ENCODE measurements around the gene LRSAM1. TPM values are rescaled to one million over a fixed set of nuclear protein-coding genes. Genes with fewer than 3 reads are reported as not detected.

LRSAM1 gene
- total and polyA plus RNA-seq, 2 donors: 12.6 to 21.2 TPM

DNA sequence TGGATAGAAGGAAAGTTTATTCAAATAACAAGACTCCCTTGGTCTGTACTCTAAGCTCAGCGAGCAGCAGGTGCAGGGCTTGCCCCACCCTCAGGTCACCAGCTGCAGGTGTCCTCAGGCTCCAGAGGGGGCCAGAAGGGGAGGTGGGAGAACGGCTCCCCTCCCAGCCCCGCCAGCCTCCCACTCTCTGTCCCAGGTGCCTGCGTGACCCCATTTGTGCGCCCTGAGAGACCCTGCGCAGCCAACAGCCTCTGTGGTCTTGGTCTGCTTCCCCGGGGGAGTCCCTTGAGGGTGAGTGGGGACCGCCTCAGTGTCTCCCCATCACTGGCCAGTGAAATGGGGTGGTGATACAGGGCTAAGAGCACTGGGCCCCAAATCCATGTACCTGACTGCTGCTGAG lies 98.4 kb downstream of the LRSAM1 start:
- 93% methylated on average over 8 of the region's 8 CpGs for WGBS
- Histone ChIP-seq H3K4me3 (ENCODE audit: low read depth, low read length) (no peak overlapping the region), H3K4me1 (ENCODE audit: insufficient read depth) (peaks cover 2% of the 10 kb centered on the region), H3K36me3 (ENCODE audit: insufficient read depth) (no peaks in the 10 kb centered on the region), H3K27ac (ENCODE audit: low read depth) (no peak overlapping the region)
- DNase-seq (ENCODE audit: extremely low spot score): no peak

DNA sequence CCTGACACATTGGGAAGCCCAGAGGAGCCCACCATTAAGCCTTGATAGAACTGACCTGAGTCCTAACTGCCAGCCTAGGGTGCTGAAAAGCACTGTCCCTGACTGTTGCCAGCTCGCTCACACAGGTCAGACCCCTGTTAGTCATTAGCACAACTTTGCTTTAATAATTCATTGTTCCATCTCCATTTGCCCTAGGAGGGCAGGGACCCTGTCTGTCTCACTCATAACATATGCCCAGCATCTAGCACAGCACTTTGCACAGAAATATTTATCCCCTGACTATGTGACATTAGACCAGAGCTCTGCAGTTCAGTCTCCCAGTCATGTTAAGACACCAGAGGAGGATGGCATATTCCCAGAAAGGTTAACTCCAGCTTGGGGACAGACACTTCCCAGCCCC lies 99.0 kb downstream of the LRSAM1 start:
- no peak for DNase-seq (ENCODE audit: extremely low spot score)
- Histone ChIP-seq H3K36me3 (ENCODE audit: insufficient read depth) (no peaks in the 10 kb centered on the region), H3K4me3 (ENCODE audit: low read depth, low read length) (no peak overlapping the region), H3K4me1 (ENCODE audit: insufficient read depth) (peaks cover 2% of the 10 kb centered on the region), H3K27ac (ENCODE audit: low read depth) (no peak overlapping the region)
- WGBS: 100% methylated on average over 1 of the region's 1 CpG

DNA sequence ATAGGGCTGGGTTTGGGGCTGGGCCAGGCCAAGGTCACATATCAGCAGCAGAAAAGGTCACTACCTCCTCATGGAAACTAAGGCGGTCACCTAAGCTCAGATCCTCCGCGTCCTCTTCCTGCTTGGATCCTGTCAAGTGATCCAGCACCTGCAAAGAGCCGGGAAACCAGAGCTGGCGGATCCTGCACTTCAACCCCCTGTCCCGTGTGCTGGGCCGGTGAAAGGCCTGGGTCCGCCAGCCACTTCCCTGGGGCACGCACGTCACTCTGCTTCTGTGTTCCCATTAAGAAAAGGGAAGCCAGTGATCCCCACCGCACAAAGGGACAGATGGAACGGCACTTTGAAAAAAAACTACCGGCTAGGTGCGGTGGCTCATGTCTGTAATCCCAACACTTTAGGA lies 99.4 kb downstream of the LRSAM1 start:
- DNase-seq (ENCODE audit: extremely low spot score): no peak
- Histone ChIP-seq H3K36me3 (ENCODE audit: insufficient read depth) (no peaks in the 10 kb centered on the region), H3K4me1 (ENCODE audit: insufficient read depth) (peaks cover 2% of the 10 kb centered on the region), H3K4me3 (ENCODE audit: low read depth, low read length) (no peak overlapping the region), H3K27ac (ENCODE audit: low read depth) (no peak overlapping the region)
- WGBS: 77% methylated on average over 14 of the region's 14 CpGs

Small RNA genes within 50 kb of the gene (small RNA-seq; reads per million reads assigned to genes)
- gene RF00019: not detected
- gene SNORA65: 75.1 reads per million, percentile 97 among the genes with 10 or more reads in this experiment

Other genes with a start within 250 kb of the LRSAM1 start
- 58.0 TPM for gene GARNL3, start 186.7 kb upstream of the LRSAM1 start, total RNA-seq
- gene GARNL3, start 186.7 kb upstream of the LRSAM1 start, polyA plus RNA-seq: 22.0 TPM
- 20.8 TPM for gene SLC2A8, start 54.3 kb upstream of the LRSAM1 start, total RNA-seq
- 140 TPM for gene SLC2A8, start 54.3 kb upstream of the LRSAM1 start, polyA plus RNA-seq
- gene ZNF79, start 27.1 kb upstream of the LRSAM1 start, total RNA-seq: 10.7 TPM
- 6.7 TPM for gene ZNF79, start 27.1 kb upstream of the LRSAM1 start, polyA plus RNA-seq
- 973 TPM for gene RPL12, start 104 bp upstream of the LRSAM1 start, total RNA-seq
- 3,354 TPM for gene RPL12, start 104 bp upstream of the LRSAM1 start, polyA plus RNA-seq
- gene STXBP1, start 160.8 kb downstream of the LRSAM1 start, total RNA-seq: 13.7 TPM
- 28.9 TPM for gene STXBP1, start 160.8 kb downstream of the LRSAM1 start, polyA plus RNA-seq

Data from urinary bladder (tissue), 4 donors.